NB4 (cell line): Measurements from ENCODE around the gene FAM200A.

ENCODE experiments used
- DNase-seq: peaks from one replicate; pipeline ENCODE4 v3.0.0; 2010; ENCODE audit warnings: low read depth
- H3K4me3 ChIP-seq: one replicate; pipeline ENCODE4 v1.5.1; 2011; ENCODE audit warnings: mild to moderate bottlenecking, low read depth, low read length, moderate library complexity
- CTCF ChIP-seq: IDR thresholded peaks from one replicate; pipeline ENCODE4 v1.5.1; 2012; ENCODE audit warnings: low read depth, low read length
- MAX ChIP-seq: IDR thresholded peaks from 2 replicates; pipeline ENCODE4 v1.6.1; 2011; ENCODE audit warnings: low read depth, low read length
- MYC ChIP-seq: IDR thresholded peaks from 2 replicates; pipeline ENCODE4 v1.6.1; 2011; ENCODE audit warnings: low read depth, low read length
- POLR2A ChIP-seq: IDR thresholded peaks from 2 replicates; pipeline ENCODE4 v1.6.1; 2011; ENCODE audit warnings: mild to moderate bottlenecking; ENCODE audit not compliant: insufficient read length; ENCODE audit errors: extremely low read depth

The FAM200A gene

DNA sequence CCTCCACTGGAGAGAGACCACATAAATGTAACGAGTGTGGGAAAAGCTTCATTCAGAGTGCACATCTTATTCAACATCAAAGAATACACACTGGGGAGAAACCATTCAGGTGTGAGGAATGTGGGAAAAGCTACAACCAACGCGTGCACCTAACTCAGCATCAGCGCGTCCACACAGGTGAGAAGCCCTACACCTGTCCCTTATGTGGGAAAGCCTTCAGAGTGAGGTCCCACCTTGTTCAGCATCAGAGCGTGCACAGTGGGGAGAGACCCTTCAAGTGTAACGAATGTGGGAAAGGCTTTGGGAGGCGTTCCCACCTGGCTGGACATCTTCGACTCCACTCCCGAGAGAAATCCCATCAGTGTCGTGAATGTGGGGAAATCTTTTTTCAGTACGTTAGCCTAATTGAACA lies 20.6 kb downstream of the FAM200A start:
- no peak for DNase-seq
- TF ChIP-seq CTCF, result no peak
- no peak for TF ChIP-seq MAX
- TF ChIP-seq MYC, result no peak
- no peak for TF ChIP-seq POLR2A
- no peak overlapping the region for H3K4me3 ChIP-seq

GRCh38 chr7:99525713-99526440 lies 26.0 kb downstream of the FAM200A start:
- DNase-seq, result peak; percentile 67
- H3K4me3 ChIP-seq, result no peak overlapping the region
- TF ChIP-seq MAX (no peak; the same call in 1 of the 2 replicates), CTCF (peak; percentile 63), POLR2A (no peak)

DNA sequence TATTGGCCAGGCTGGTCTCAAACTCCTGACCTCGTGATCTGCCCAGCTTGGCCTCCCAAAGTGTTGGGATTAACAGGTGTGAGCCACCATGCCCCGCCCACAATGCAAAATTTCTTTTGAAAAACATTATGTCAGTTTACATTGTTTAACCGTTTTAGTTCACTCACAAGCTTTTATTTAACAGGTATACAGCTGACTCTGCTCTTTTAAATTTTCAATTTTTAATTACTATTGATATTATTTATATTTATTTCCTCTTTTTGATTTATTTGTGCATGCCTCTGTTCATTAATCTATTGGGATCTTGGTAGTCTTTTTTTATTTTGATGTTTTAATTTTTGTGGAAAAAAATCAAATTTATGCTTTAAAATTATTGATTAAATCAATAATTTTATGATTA lies 30.5 kb downstream of the FAM200A start:
- no peak for DNase-seq
- TF ChIP-seq MAX (no peak), MYC (no peak)
- no peak overlapping the region for H3K4me3 ChIP-seq

DNA sequence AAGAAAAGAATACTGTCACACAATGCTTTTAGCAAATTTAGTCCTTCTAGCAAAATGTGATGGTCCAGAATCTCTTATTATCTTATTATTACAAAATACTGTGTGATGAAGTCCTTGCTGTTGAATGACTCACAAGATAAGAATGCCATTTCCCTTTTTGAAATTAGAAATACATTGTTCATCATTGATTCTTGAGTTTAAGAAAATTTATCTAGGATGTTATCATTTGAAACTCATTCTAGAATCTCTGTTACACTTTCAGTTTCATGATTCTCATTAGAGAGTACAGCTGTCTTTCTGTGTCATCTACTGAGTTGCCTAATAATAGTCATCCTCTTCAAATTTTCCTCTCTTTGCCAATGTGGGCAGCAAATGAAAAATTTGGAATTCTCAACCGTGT lies 37.9 kb downstream of the FAM200A start:
- no peak for DNase-seq
- H3K4me3 ChIP-seq, result no peak overlapping the region
- TF ChIP-seq POLR2A, result no peak

GRCh38 chr7:99505324-99505662 lies 46.6 kb downstream of the FAM200A start:
- TF ChIP-seq MYC (no peak), CTCF (no peak), POLR2A (no peak), MAX (no peak)
- peak overlapping the region; percentile 97 for H3K4me3 ChIP-seq
- DNase-seq, result no peak

- DNase-seq, result peak; percentile 99
- peak within 1 kb of the TSS; percentile 97 for H3K4me3 ChIP-seq
- TF ChIP-seq MAX (peak; percentile 81), MYC (peak; percentile 80), CTCF (no peak), POLR2A (peak; percentile 89)
These were observed 47.2 kb downstream of the FAM200A start, which contains the start of gene ZKSCAN5 for GRCh38 chr7:99504603-99505323. ZKSCAN5 (plus strand) TSS chr7:99504662; CDS start chr7:99506045, 1,383 bp downstream.
